ENCODE measurements around the gene TMEM145.

TMEM145 gene

DNA sequence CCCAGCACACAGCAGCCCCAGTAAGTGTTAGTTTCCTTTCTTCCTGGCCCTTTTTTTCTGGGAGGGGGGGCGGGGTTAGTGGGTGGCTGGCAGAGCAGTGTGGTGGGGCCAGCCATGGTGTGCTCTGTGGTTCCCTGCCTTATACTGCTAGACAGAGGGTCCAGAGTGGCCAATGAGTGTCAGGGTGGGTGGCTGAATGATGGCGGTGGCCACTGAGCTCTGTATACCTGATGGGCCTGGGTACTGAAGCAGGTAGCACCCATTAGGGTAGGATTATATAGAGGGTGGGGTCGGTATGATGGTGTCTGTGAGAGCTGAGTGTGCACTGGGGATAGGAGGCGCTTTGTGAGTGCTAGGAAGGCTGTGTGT is 30.3 kb upstream of the TMEM145 start:
- Histone ChIP-seq H3F3A (ENCODE audit: low read depth) (peaks cover 5% of the 10 kb centered on the region; the same call in 1 of the 2 replicates), H3K27me3 (ENCODE audit: insufficient read depth, low read length, poor library complexity, severe bottlenecking) (no peaks in the 10 kb centered on the region), H3K4me1 (ENCODE audit: insufficient read depth, low read length, poor library complexity, severe bottlenecking) (peaks cover 54% of the 10 kb centered on the region), H3K9me3 (ENCODE audit: insufficient read depth, low read depth, low read length) (no peaks in the 10 kb centered on the region), H3K4me2 (ENCODE audit: low read depth, low read length, poor library complexity, severe bottlenecking) (peak overlapping the region; percentile 87), H3K4me3 (ENCODE audit: low read length, poor library complexity, severe bottlenecking) (peak overlapping the region; percentile 75), H3K9ac (ENCODE audit: low read depth, low read length, poor library complexity, severe bottlenecking) (peak overlapping the region; percentile 76), H4K20me1 (ENCODE audit: insufficient read depth, low read length, poor library complexity, severe bottlenecking) (peaks cover 20% of the 10 kb centered on the region), H3K9me2 (replicated peaks; ENCODE audit: low read depth, low read length) (no peaks in the 10 kb centered on the region), H3K36me3 (ENCODE audit: insufficient read depth, low read length) (peaks cover 10% of the 10 kb centered on the region; the same call in 1 of the 2 replicates), H2AFZ (ENCODE audit: low read length) (no peak overlapping the region), H3K79me2 (ENCODE audit: insufficient read depth, low read length) (peaks cover 36% of the 10 kb centered on the region)
- TF ChIP-seq, protein P1, sequence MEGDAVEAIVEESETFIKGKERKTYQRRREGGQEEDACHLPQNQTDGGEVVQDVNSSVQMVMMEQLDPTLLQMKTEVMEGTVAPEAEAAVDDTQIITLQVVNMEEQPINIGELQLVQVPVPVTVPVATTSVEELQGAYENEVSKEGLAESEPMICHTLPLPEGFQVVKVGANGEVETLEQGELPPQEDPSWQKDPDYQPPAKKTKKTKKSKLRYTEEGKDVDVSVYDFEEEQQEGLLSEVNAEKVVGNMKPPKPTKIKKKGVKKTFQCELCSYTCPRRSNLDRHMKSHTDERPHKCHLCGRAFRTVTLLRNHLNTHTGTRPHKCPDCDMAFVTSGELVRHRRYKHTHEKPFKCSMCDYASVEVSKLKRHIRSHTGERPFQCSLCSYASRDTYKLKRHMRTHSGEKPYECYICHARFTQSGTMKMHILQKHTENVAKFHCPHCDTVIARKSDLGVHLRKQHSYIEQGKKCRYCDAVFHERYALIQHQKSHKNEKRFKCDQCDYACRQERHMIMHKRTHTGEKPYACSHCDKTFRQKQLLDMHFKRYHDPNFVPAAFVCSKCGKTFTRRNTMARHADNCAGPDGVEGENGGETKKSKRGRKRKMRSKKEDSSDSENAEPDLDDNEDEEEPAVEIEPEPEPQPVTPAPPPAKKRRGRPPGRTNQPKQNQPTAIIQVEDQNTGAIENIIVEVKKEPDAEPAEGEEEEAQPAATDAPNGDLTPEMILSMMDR (conservative IDR thresholded peaks at IDR 0.05; ENCODE audit: low read length) = no peak
- TF ChIP-seq EZH2phosphoT487 (IDR thresholded peaks at IDR 0.05; ENCODE audit: borderline replicate concordance) = no peak

- Histone ChIP-seq H3K4me1 (ENCODE audit: insufficient read depth, low read length, poor library complexity, severe bottlenecking) (peaks cover 52% of the 10 kb centered on the region), H3K79me2 (ENCODE audit: insufficient read depth, low read length) (peaks cover 35% of the 10 kb centered on the region), H2AFZ (ENCODE audit: low read length) (no peak overlapping the region), H3K27me3 (ENCODE audit: insufficient read depth, low read length, poor library complexity, severe bottlenecking) (no peaks in the 10 kb centered on the region), H3K36me3 (ENCODE audit: insufficient read depth, low read length) (peaks cover 16% of the 10 kb centered on the region; the same call in 1 of the 2 replicates), H3K9me2 (replicated peaks; ENCODE audit: low read depth, low read length) (no peaks in the 10 kb centered on the region), H3K4me3 (ENCODE audit: low read length, poor library complexity, severe bottlenecking) (peak overlapping the region; percentile 75), H3K9ac (ENCODE audit: low read depth, low read length, poor library complexity, severe bottlenecking) (peak overlapping the region; percentile 76), H3K9me3 (ENCODE audit: insufficient read depth, low read depth, low read length) (no peaks in the 10 kb centered on the region), H3F3A (ENCODE audit: low read depth) (peaks cover 5% of the 10 kb centered on the region; the same call in 1 of the 2 replicates), H4K20me1 (ENCODE audit: insufficient read depth, low read length, poor library complexity, severe bottlenecking) (peaks cover 22% of the 10 kb centered on the region), H3K4me2 (ENCODE audit: low read depth, low read length, poor library complexity, severe bottlenecking) (peak overlapping the region; percentile 87)
- no peak for TF ChIP-seq EZH2phosphoT487 (IDR thresholded peaks at IDR 0.05; ENCODE audit: borderline replicate concordance)
- TF ChIP-seq, protein P1 (conservative IDR thresholded peaks at IDR 0.05; ENCODE audit: low read length) = no peak
Measured at GRCh38 chr19:42283188-42284065, 29.7 kb upstream of the TMEM145 start.

- H3K36me3 ChIP-seq (ENCODE audit: insufficient read depth, low read length) = peaks cover 22% of the 10 kb centered on the region; the same call in 1 of the 2 replicates
- peaks cover 23% of the 10 kb centered on the region for H4K20me1 ChIP-seq (ENCODE audit: insufficient read depth, low read length, poor library complexity, severe bottlenecking)
- H3F3A ChIP-seq (ENCODE audit: low read depth) = peaks cover 5% of the 10 kb centered on the region; the same call in 1 of the 2 replicates
- TF ChIP-seq, protein P1 (conservative IDR thresholded peaks at IDR 0.05; ENCODE audit: low read length) = no peak
- no peak for TF ChIP-seq EZH2phosphoT487 (IDR thresholded peaks at IDR 0.05; ENCODE audit: borderline replicate concordance)
- H3K4me3 ChIP-seq (ENCODE audit: low read length, poor library complexity, severe bottlenecking) = peak overlapping the region; percentile 67
- no peak overlapping the region for H3K9ac ChIP-seq (ENCODE audit: low read depth, low read length, poor library complexity, severe bottlenecking)
- H2AFZ ChIP-seq (ENCODE audit: low read length) = no peak overlapping the region
- peaks cover 29% of the 10 kb centered on the region for H3K79me2 ChIP-seq (ENCODE audit: insufficient read depth, low read length)
- H3K27me3 ChIP-seq (ENCODE audit: insufficient read depth, low read length, poor library complexity, severe bottlenecking) = no peaks in the 10 kb centered on the region
- no peak overlapping the region for H3K4me2 ChIP-seq (ENCODE audit: low read depth, low read length, poor library complexity, severe bottlenecking)
- no peaks in the 10 kb centered on the region for H3K9me2 ChIP-seq (replicated peaks; ENCODE audit: low read depth, low read length)
- H3K4me1 ChIP-seq (ENCODE audit: insufficient read depth, low read length, poor library complexity, severe bottlenecking) = peaks cover 45% of the 10 kb centered on the region
- no peaks in the 10 kb centered on the region for H3K9me3 ChIP-seq (ENCODE audit: insufficient read depth, low read depth, low read length)
Measured at GRCh38 chr19:42284066-42284501, 29.0 kb upstream of the TMEM145 start.

Data from Loucy (cell line).